Mucosa of rectum (tissue), 2 donors: ENCODE results near the gene FBXO41.

Experiments used
- H3K27ac ChIP-seq, 2 donors: one replicate each; pipeline ENCODE4 v1.7.0; 2013; ENCODE audit warnings: inconsistent platforms in 2 of 2, low read depth in 2 of 2, low read length in 2 of 2
- H3K27me3 ChIP-seq, 2 donors: one replicate each; pipeline ENCODE4 v1.7.0; 2013; ENCODE audit warnings: low read length in 2 of 2; ENCODE audit not compliant: control insufficient read depth in 2 of 2, insufficient read depth in 2 of 2
- H3K36me3 ChIP-seq, 2 donors: one replicate each; pipeline ENCODE4 v1.7.0; 2013; ENCODE audit warnings: low read length in 2 of 2; ENCODE audit not compliant: control insufficient read depth in 2 of 2, insufficient read depth in 2 of 2
- H3K4me1 ChIP-seq, 2 donors: one replicate each; pipeline ENCODE4 v1.7.0; 2013; ENCODE audit warnings: low read length in 2 of 2, mild to moderate bottlenecking in 1 of 2; ENCODE audit not compliant: control insufficient read depth in 2 of 2, insufficient read depth in 2 of 2
- H3K4me3 ChIP-seq, 2 donors: one replicate each; pipeline ENCODE4 v1.7.0; 2013; ENCODE audit warnings: low read length in 2 of 2
- H3K9ac ChIP-seq, 2 donors: one replicate each; pipeline ENCODE4 v1.7.0; 2013; ENCODE audit warnings: low read length in 2 of 2, low read depth in 1 of 2, mild to moderate bottlenecking in 1 of 2
- H3K9me3 ChIP-seq, 2 donors: one replicate each; pipeline ENCODE4 v1.7.0; 2013; ENCODE audit warnings: low read length in 2 of 2; ENCODE audit not compliant: control insufficient read depth in 2 of 2
- donor health status: healthy.
- donor health status: Normal muscosa, but diverticular disease.

The FBXO41 gene

DNA sequence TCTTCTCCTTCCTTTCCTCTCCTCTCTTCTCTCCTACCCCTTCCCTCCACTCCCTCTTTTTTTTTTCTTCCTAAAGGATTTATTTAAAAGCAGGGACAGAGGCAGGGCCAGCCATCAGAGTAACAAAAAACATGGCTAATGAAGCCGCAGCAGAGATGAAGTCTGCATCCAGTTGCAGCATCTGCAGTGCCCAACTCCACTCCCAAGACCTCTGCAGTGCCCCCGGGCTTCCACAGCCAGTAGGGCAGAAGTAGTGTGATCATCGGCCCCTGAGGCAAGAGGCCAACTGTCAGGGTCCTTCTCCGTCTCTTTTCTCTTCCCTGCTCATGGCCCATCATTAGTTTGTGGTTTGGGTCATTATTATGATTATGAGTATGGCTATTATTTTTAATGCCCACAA lies 13.3 kb upstream of the FBXO41 start:
- no peak overlapping the region for H3K27ac ChIP-seq
- H3K4me1 ChIP-seq = peaks cover 2 to 8% of the 10 kb centered on the region in 2 donors
- H3K36me3 ChIP-seq = no peaks in the 10 kb centered on the region
- H3K9me3 ChIP-seq = no peaks in the 10 kb centered on the region
- H3K27me3 ChIP-seq = peaks cover 32% of the 10 kb centered on the region in 2 donors
- H3K9ac ChIP-seq = no peak overlapping the region
- no peak overlapping the region for H3K4me3 ChIP-seq

DNA sequence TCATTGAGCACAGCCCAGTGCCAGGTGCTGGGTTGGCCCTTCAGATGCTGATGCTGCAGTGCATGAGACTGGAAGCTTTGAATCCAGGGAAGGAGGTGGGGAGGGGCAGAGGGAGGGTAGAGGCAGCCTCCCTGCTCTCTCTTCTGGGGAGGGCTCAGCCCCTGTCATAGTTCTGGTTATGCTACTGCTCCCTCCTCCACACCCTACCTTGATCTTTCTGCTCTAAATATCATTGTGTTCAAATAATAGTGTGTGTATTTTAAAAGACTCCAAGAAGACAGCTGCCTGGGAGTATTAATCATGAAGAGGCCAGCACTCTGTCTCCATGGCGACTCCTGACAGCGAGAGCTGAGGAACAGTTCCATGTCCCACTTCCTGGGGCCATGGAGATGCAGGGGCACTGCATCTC lies 12.9 kb upstream of the FBXO41 start:
- no peak overlapping the region for H3K4me3 ChIP-seq

DNA sequence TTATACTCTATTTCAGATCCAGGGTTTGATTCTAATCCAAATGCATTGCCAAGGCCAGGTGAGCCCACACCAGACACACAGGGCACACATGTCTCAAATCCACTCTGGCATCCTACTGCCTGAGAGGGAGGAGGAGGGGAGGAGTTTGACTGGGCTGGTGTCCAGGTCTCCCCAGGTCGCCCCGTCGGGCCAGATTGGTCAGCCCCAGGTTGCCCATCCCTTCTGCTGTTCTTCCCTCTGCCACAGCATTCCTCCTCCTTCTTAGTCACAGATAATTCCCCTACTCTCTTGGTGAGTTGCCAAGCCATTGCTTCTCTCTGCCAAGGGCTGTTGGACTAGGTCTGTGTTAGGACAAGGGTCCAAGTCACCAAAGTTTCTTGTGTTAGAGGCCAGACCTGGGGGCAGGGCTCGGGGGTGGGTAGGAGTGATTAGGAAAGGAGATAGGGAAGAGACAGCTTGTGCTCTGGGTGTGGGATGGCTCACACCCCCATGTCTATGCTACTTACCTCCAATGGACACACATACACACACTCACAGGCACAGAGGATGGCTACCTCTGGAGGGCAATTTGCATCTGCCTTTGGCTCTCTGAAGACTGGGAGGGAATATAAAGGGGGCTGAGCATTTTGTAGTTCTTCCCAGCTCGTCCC lies 11.6 kb upstream of the FBXO41 start:
- no peaks in the 10 kb centered on the region for H3K9me3 ChIP-seq
- H3K27ac ChIP-seq = no peak overlapping the region
- no peak overlapping the region for H3K9ac ChIP-seq
- H3K36me3 ChIP-seq = no peaks in the 10 kb centered on the region
- H3K4me3 ChIP-seq = no peak overlapping the region
- H3K27me3 ChIP-seq = peaks cover 35 to 45% of the 10 kb centered on the region in 2 donors
- H3K4me1 ChIP-seq = peaks cover 2 to 12% of the 10 kb centered on the region in 2 donors

More for the DNA sequence above, 12.9 kb upstream of the FBXO41 start:
- H3K9ac ChIP-seq = no peak overlapping the region
- H3K27me3 ChIP-seq = peaks cover 35 to 37% of the 10 kb centered on the region in 2 donors
- H3K4me1 ChIP-seq = peaks cover 2 to 8% of the 10 kb centered on the region in 2 donors
- no peak overlapping the region for H3K27ac ChIP-seq
- H3K36me3 ChIP-seq = no peaks in the 10 kb centered on the region
- H3K9me3 ChIP-seq = no peaks in the 10 kb centered on the region

DNA sequence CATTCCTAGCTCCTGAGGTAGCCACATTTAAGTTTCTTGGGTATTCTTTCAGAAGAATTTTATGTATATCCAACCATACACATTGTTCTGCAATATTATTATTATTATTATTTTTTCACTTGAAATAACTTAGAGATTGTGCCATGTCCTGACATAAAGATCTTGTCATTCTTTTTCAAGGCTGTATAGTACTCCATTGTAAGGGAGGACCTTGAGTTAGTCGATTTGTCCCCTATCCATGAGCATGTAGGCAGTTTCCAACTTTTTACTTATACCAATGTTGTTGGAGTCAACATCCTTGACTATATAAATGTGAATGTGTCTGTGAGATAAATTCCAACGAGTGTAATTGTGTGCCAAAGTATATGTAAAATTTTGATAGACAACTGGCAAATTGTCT lies 10.0 kb upstream of the FBXO41 start:
- H3K36me3 ChIP-seq = no peaks in the 10 kb centered on the region
- H3K27me3 ChIP-seq = peaks cover 39 to 48% of the 10 kb centered on the region in 2 donors
- H3K4me3 ChIP-seq = no peak overlapping the region
- H3K9ac ChIP-seq = no peak overlapping the region
- no peak overlapping the region for H3K27ac ChIP-seq
- peaks cover 2 to 12% of the 10 kb centered on the region in 2 donors for H3K4me1 ChIP-seq
- H3K9me3 ChIP-seq = no peaks in the 10 kb centered on the region

DNA sequence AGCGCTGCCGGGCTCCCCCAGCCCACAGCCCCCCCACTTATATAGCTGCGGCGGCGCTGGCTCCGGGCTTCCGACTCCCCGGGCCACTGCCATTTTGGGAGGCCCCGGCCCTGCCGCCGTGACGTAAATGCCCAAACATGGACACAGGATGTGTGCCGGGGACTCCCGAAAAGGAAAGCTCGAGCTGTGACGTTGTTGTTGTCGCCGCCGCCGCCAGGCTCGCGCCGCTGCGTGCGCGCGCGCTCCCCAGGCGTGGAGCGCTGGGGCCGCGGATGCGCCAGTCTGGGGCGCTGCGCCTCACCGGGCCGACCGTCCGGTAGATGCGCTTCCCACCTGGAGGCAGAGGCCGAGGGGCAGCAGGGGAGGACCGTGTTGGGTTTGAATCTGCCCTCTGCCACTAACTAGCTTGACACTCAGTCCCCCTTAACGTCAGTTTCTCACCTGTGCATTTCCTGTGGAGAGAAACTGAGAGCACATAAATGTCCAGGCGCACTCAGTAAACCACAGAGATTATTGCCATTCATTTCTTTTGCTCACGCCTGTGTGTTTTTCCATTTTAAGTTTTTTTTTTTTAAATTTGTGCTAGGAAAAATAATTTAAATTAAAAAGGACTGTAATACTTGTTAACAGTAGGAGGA lies 9.4 kb upstream of the FBXO41 start, which contains the start of gene EGR4:
TSS of gene EGR4 (minus strand) at position 15 of the 638 bp plus-strand sequence. CDS start 231 bp downstream, outside the sequence.
- peaks cover 2 to 12% of the 10 kb centered on the region in 2 donors for H3K4me1 ChIP-seq
- H3K27me3 ChIP-seq = peaks cover 39 to 48% of the 10 kb centered on the region in 2 donors
- H3K4me3 ChIP-seq = peak within 1 kb of the TSS; percentile 41 to 56
- H3K9me3 ChIP-seq = no peaks in the 10 kb centered on the region
- H3K9ac ChIP-seq = no peak within 1 kb of the TSS
- H3K36me3 ChIP-seq = no peaks in the 10 kb centered on the region
- no peak within 1 kb of the TSS for H3K27ac ChIP-seq

DNA sequence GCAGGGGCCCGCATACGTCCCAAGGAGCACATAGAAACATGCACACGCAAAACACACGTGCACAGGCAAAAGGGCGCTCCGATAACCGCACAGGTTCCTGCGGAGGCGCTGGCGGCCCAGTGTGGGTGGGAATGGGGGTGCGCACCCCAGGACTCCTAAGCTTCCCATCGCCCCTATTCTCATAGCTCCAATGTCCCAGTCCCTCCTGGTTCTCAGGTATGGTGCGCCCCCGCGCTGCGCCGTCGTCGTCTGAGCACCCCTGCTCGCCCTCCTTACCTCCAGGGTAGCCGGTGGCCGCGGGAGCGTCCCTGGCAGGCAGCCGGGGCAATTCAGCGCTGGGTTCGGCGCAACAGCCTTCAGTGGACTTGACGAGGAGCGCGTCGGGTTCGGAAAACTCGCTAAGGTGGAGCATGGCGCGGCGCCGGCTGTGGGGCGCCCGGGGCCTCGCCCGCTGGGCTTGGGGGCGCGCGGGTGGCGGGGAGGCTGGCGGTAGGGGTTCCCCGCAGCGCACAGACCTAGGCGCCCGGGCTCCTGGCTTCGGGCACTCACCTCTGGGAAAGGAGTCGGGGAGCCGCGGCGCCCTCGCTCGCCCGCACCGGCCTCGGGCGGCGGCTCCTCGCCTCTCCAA lies 8.7 kb upstream of the FBXO41 start:
- Histone ChIP-seq H3K36me3 (no peaks in the 10 kb centered on the region), H3K9ac (no peak overlapping the region), H3K27me3 (peaks cover 39 to 48% of the 10 kb centered on the region in 2 donors), H3K27ac (no peak overlapping the region), H3K4me3 (peak overlapping the region in 1 of 2 donors; percentile 56), H3K4me1 (peaks cover 2 to 12% of the 10 kb centered on the region in 2 donors), H3K9me3 (no peaks in the 10 kb centered on the region)

DNA sequence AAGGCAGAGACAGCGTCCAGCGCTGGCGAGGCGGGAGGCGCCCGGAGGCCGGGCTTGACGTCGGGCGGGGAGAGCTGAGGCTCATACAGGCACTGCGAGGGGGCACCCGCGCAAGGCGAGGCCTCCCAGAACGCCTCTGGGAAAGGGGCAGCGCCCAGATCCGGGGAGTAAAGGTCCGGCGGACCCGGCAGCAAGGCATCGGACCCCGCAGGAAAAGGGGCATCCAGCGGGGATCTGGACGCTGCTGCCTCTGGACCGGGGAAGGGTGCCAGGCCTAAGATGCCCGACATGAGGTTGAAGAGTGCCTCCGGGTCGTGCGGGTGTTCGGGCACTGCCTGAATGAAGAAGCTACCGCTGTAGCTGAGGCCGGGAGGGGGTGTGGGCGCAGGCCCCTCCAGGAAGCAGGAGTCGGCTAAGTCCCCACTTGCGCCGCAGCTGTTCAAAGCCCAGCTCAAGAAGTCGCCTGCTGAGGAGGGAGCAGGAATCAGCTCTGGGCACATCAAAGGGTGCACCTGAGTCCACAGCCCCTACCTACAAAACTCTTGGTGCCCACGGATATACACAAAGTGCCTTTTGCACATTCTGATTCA lies 8.1 kb upstream of the FBXO41 start:
- peaks cover 39 to 48% of the 10 kb centered on the region in 2 donors for H3K27me3 ChIP-seq
- no peak overlapping the region for H3K9ac ChIP-seq
- H3K9me3 ChIP-seq = no peaks in the 10 kb centered on the region
- no peaks in the 10 kb centered on the region for H3K36me3 ChIP-seq
- peaks cover 2 to 12% of the 10 kb centered on the region in 2 donors for H3K4me1 ChIP-seq
- H3K27ac ChIP-seq = no peak overlapping the region
- H3K4me3 ChIP-seq = no peak overlapping the region

DNA sequence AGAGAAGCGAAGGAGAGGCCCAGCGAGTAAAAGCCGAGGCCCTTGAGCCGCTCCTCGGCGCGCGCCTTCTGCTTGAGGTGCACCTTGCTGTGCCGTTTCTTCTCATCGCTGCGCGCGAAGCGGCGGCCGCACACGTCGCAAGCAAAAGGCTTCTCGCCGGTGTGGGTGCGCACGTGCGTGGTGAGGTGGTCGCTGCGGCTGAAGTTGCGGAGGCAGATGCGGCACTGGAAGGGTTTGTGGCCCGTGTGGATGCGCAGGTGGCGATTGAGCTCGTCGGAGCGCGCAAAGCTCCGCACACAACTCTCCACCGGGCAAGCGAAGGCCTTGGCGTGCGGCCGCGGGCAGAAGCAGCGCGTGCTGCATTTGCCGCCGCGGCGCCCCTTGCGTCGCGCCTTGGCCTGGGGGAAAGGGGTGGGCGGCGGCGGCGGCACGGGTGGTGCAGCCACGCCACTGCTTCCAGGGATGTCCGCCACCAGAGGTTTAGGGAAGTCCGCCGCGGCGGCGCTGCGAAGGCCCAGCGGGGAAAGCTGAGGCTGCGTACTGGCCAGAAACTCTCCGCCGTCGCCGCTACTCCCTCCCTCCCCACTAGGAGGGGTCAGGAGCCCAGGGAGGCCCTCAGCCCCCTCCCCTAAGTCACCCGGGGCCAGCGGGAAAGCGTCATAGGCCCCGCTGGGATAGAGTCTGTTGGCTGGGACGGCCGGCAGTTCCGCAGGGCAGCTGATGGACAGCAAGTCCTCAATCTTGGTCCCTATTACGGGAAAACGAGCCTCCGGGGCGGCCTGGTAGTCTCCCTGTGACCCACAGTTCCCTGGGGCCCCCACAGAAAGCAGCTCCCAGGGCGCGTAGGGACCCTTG lies 7.4 kb upstream of the FBXO41 start:
- no peaks in the 10 kb centered on the region for H3K36me3 ChIP-seq
- H3K27me3 ChIP-seq = peaks cover 37 to 48% of the 10 kb centered on the region in 2 donors
- H3K9me3 ChIP-seq = no peaks in the 10 kb centered on the region
- H3K4me3 ChIP-seq = peak overlapping the region; percentile 25 to 33
- H3K4me1 ChIP-seq = peaks cover 2 to 12% of the 10 kb centered on the region in 2 donors
- H3K27ac ChIP-seq = no peak overlapping the region
- no peak overlapping the region for H3K9ac ChIP-seq

DNA sequence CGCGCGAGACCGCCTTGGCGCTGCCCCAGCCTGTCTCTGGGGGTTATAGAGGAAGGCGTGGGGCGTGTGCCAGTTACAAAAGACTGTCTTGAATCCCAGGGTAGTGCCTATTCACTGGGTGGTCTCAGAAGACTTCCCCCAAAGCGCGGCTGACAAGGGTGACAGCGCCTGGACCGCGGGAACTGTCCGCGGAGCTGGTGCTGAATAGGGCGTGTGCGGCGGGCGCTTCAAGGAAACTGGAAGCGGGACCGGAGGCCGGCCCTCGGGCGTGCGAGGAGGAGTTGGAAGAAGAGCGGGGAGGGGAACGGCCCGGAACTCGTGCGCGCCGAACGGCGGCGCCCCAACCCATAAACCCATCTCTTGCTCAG lies 6.8 kb upstream of the FBXO41 start:
- Histone ChIP-seq H3K27ac (no peak overlapping the region), H3K9me3 (no peaks in the 10 kb centered on the region), H3K4me3 (peak overlapping the region; percentile 25 to 33), H3K9ac (no peak overlapping the region), H3K36me3 (no peaks in the 10 kb centered on the region), H3K27me3 (peaks cover 35 to 48% of the 10 kb centered on the region in 2 donors), H3K4me1 (peaks cover 2 to 12% of the 10 kb centered on the region in 2 donors)
